ENCODE measurements around the gene SORCS3.

SORCS3 gene

DNA sequence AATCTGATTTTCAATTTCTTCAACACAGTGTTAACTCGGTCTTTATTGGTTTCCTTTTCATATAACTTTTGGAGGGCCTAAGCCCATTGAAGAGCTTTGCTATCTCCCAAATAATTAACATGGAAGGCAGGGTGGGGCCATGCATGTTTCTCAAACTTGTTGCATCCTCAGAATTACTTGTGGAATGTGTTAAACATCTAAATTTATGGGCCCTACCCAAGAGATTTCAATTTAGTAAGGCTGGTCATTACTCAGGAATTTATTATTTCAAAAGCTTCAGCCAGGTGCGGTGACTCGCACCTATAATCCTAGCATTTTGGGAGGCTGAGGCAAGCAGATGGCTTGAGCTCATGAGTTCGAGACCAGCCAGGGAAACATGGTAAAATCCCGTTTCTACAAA is 208.9 kb downstream of the SORCS3 start:
- DNase-seq (ENCODE audit: low read depth), result no peak

DNA sequence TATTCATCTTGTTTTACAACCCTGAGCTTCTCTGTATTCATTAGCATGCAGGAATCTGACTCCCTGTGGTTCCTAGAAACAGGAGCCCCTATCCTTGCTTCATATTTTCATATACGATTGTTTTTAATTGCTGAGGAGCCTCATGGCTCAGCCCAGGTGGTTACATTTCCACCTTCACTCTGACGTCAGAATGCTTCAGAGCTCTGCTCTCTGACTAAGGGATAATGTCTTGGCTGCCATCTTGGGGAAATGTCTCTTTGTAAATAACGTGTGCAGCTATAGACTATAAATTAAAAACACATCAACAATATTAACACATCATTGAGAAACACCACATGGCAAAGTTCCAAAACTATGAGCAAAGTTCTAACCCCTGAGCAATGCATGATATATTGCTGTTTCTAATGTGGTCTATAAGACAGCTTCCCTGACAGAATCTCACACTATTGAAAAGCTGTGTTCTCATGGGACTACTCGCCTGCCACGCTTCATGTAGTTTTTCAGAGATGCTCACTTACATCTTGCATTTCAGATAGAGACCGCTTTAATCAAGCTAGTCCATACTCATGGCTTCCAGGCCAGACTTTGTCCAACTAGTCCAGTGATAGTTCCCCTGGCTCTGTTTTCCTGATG is 227.0 kb downstream of the SORCS3 start:
- no peak for DNase-seq (ENCODE audit: low read depth)

DNA sequence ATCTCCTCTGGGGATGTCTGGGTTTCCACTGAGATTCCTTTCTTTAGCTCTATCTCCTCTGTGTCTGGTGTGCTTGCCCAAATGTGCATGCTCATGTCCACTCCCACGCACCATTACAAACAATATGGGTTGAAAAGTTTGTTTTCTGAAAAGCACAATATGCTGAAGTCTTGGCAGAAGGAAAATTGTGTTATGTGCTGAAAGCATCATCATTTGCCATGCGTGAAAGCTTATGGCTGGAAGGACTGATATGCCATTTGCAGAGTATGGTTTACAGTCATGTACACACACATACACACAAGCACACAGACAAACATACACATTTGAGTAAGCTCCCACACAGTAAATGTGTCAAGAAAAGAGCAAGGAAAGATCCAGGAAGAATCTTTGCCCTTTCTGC is 231.6 kb downstream of the SORCS3 start:
- no peak for DNase-seq (ENCODE audit: low read depth)

DNA sequence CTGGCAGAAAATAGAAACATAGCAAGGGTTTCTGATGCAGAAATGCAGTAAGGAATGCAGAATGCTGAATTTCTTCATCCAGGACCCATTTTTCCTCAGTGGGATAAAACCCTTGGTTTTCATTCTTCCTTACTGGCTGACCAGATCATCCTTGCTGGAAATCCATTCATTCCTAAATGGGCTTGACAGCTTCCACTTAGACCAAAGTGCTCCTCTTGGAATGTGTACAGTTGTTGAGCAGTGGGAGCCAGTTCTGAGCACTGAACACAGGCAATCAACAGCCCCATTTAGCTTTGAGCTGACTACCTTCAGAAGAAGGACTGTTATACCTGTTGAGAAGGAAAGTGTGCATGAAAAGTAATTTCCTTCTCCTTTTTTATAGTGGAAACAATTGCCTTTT is 232.1 kb downstream of the SORCS3 start:
- DNase-seq (ENCODE audit: low read depth), result no peak

DNA sequence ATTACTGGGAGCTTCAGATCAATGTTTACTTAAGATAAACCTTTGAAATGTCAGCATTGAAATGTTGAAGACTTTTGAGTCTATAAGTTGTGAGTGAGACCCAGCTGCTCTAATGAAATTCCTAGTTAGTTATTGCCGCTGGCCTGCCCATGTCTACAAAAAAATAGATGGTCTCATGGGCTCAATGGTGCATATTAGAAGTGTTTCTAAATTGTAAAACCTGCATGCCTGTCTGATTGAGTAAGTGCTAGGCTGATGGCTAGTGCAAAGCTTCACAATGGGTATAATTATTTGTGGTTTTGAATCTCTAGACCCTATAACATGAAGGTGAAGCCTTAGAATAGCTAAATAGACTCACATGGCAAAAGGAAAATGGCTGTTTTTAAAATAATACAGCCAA is 234.5 kb downstream of the SORCS3 start:
- no peak for DNase-seq (ENCODE audit: low read depth)

DNA sequence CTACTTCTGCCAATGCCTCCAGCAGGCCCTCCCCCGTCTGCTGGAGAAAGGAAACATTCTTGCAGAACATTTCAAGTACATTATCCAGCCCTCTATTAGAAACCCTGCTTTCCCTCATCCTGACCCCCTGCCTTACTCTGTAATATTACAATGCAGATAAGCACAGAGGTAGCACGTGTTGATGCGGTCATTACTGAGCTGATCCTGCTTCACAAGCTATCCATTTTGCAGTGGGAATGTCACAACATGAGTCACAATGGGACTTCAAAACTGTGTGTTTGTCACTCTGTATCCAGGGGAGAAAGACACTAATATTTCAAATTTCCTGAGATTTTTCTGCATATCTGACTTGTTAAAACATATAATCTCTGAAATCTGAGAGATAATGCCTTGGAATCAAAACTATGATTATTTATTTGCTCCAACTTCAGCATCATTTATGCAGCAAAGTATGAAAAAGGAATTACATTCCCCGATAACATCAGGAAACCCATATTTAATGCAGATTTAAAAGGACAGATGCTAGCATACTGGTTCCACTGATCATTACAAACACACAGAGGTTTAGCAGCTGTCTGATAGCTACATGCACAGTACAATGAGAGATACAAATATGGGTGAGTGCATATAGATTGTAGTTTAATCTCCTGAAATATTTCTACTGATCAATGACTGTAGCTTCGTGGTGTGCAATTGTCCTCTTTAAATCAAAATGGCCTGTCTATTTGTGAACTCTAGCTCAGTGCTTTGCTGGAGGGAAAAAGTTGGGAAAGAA is 239.7 kb downstream of the SORCS3 start:
- no peak for DNase-seq (ENCODE audit: low read depth)

DNA sequence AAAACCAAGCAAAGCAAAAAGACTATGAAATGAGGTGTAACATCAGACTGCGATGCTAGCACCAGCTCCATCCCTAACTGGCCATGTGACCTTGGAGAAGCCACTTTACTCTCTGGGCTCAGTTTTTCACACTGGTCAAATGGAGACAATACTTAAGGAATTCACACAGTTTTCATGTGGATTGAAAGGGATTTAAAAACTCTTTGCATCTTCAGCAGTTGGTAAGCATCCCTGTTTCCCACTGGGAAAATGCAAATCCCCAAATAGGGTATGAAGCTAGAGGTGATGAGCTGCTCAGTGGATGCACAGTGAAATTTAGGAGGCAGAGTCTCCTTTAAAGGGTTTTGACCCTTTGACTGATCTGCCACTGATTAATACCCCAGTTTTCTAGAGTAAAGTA is 240.7 kb downstream of the SORCS3 start:
- DNase-seq (ENCODE audit: low read depth), result no peak

DNA sequence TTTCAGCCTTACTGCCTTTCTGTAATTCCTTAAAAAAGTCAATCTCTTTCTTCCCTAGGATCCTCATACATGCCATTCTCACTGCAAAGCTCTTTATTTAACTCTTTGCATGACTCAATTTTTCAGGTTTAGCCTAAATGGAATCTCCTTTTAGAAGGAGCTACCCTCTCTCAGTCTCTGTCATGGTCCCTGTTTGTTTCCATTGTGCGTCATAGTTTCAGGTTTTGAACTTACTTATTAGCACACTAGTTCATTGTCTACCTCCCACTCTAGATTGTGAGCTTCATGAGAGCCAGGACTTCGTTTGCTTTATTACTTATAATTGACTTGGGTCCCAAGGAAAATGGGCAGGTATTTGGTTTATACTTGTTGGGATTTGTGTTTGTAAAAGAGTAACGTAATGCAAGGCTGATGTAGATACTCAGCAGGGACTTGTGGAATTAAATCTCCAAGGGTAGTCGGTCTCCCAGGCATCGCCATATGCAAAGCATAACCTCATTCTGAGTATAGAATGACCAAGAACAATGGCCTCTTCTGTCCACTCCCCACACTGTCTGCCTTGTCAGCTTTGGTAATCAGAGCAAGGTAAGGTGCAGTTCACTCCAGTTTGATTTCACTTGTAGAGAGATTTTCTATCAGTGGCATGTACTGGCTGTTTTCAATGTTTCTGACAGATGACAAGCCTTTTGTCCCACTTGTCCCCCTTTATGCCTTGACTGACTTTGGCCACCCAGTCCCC is 252.0 kb downstream of the SORCS3 start:
- no peak for DNase-seq (ENCODE audit: low read depth)

DNA sequence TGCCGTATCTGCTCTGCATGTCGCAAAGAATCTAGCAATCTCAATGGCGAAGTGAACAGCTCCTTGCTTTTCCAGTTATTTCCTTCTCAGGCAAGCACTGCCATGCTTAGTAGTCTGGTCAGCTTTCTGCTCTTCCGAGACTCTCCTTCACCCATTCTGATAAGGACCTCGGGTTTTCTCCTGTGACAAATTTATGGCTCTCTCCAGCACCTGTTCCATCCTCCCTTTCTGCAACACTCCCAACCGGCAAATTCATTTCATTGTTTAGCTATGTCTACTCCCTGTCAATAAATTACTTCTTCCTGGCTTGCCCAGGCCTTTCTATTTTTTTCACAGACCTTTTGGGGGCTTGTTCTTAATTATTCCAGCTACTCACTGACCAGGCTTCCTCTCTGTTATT is 252.6 kb downstream of the SORCS3 start:
- no peak for DNase-seq (ENCODE audit: low read depth)

DNA sequence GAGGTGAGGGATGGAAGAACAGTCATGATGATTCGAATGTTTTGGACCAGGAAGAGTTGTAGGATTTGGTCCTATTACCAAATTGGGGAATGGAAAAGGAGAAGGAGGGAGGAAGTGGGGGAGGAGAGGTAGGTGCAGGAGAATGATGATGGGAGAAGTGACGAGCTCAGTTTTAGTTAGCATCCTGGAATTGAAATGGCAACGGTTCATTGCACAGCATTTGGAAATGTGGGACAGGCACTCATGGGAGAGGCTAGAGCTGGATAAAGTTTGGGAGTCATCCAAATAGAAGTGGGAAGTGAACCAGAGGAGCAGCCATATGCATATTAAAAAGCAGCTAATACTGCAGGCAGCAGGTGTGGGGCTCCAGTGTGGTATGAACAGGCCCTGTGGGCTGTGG is 253.6 kb downstream of the SORCS3 start:
- no peak for DNase-seq (ENCODE audit: low read depth)

DNA sequence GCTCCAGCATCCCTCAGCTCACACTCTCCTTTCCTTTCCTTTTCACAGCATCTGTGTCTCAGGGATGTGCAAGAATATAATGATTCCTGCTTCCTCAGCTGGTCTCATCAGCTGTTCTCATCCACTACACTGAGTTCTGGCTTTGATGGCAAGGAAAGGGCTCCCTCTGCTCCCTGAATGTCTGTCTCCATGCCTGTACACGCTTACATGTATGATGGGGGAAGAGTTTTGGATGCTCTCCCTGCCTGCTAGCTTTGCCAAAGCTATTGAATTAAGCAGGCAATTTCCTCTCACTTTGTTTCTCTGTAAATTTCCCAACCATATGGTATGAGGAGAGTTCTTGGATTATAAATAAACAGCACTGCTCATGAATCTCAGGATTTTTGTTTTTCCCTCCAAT is 254.5 kb downstream of the SORCS3 start:
- DNase-seq (ENCODE audit: low read depth), result no peak

DNA sequence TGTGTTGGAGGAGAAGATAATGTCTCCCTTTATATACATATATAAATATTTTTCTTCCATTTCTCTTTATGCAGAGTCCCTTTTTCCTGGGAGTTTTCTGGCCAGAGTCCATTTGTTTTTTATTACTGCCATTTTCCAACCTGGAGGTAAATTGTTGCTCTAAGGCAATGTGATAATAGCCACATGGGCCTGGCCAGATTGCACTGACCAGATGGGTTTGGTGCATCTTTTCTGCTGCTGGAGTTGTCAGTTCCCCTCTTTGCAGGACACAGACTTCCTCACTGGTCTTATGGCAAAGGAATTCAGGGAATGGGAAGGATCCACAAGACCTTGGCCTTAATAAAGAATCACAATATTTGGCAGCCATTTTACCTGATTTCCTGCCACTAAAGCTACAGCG is 254.9 kb downstream of the SORCS3 start:
- DNase-seq (ENCODE audit: low read depth), result no peak

DNA sequence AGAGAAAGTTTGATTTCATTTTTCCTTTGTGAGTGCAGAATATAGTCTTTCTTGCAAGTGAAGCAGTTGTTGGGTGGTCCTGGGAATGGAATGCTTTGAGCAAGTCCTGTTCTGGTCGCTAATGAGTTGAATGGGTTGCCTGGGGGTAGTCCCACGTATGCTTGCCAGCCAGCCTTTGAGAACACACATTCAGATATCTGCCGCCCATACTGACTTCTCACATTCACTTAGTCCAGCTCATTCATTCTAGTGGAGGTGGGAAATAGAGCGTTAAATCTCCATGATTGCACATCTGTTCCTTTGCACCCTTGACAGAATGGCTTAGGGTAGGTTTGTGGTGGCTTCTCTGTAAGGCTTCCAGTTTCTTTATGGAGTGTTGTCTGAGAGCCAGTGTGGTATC is 256.6 kb downstream of the SORCS3 start:
- DNase-seq (ENCODE audit: low read depth), result no peak

DNA sequence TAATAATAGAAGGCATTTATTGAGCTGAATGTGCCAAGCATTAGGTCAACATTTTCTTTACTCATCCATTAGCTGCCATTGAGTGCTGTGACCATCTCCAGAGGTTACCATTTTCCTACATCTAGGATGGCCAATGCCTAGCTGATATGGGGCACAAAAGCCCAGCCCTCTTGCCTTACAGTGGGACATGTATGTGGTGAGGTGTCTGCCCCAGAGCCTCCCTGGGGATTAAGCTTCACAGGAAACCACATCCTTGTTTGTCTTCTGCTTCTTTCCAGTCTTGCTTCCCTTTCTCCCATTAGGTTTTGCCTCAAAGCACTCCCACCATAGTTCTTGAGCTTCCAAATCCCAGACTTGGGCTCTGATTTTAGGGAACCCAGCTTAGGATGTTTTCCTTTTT is 258.7 kb downstream of the SORCS3 start:
- no peak for DNase-seq (ENCODE audit: low read depth)

DNA sequence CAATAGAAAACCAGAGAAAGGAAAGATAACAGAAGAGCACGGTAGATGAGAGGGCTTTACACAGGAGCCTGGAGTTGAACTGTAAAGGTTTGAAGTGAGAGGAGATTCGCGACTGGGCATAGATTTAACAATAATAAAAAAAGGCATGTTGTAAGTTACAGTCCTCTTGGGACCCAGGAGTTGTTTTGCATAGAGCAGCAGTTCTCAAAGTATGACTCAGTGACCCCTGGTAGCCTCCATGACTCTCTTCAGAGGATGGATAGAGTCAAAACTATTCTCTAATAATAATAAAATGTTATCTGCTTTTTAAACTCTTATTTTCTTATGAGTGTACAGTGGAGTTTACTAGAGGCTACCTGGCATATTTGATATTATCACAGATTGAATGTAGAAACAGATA is 262.3 kb downstream of the SORCS3 start:
- DNase-seq (ENCODE audit: low read depth), result peak; percentile 4

DNA sequence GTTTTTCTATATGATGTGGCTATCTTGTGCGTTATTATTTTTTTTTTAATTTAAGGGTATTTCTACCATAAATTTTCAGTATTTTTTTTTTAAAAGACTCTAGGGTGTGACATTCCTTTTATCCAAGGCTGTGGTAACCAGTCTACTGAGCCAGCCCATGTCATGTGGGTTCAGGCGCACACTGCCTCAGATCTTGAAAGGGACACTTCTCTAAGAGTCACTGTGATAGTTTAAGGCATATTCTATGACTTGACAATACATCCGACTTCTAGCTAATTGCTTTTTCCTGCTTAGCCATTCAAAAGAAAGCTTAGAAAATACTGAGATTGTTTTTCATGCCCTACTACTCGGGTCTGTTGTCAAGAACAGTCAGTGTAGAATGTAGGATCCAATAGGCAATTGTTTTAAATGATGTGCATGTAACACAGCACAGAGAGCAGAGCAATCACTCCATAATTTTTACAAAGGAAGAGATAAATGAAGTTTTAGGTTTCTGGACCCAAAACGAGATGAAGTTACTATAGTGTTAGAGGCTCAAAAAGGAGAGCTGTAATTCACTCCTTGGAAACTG is 263.7 kb downstream of the SORCS3 start:
- DNase-seq (ENCODE audit: low read depth), result no peak

DNA sequence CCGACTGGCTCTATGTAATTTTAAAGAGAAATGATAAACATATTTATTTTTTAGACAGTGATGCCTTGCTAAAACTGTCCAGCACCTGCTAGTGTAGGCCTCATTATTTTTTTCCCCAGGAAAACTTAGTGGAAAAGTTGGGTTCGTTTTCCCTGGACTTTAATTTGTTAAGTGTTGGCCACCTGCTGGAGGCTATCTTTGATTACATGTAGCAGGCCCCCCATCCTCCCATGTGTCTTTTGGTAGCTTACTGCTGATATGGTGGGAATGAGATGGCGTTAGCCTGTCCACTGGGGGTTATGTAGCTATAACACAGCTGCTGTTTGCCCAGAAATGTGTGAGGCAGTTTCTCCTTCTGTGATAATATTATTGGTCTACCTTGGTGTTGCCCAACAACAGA is 265.0 kb downstream of the SORCS3 start:
- DNase-seq (ENCODE audit: low read depth), result no peak

DNA sequence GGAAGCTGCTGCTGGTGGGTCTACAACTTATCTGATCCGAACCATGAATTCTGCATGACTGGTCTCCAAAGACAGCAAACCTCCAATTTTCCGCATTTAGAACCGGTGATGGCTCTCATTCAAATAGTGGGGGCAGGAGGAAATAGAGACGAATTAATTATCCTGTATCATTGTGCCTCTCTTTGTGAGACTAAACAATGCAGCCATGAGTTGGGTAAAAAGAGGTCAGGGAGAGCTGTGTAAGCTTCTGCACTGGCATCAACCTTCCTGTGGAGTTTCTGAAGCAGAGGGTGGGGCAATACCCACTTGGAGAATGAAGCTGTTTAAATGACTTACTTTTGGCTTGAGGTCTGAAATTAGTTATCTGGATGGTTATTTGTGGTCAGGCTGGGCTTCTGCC is 266.4 kb downstream of the SORCS3 start:
- DNase-seq (ENCODE audit: low read depth), result no peak

DNA sequence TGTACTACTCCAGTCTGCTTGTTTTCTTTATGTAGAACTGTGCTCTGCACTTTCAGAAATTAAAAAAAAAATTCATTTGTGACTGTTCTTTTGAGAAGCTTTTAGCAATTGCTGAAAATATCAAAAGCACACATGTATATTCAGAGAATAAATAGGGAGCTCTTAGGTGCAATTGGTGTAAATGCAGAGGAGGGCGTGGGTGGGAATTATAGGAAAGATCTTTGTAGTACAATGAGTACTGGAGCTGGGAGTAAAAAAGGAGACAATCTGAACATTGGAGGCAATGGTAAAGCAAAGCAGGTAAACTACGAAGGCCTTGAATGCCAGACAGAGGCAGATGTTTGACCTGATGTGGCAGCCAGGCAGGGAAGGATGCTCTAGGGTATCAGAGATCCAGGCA is 267.5 kb downstream of the SORCS3 start:
- no peak for DNase-seq (ENCODE audit: low read depth)

DNA sequence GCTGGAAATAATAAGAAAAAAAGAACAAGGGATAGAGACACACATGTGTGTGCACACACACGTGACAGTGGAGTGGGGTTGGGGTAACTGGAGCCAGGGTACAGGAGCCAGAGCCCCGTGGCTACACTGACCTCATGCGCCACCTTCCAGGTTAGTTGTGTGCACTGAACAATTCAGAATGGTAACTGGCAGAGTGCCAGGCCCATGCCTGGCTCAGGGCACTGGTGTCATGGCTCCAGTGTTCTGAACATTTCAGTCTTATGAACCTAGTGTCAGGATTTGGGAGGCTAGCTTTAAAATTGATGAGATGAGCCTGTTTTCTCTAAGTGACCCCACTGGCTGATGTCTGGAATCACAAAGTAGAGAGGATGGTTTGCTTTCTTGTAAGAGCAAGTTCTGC is 269.6 kb downstream of the SORCS3 start:
- DNase-seq (ENCODE audit: low read depth), result no peak

DNA sequence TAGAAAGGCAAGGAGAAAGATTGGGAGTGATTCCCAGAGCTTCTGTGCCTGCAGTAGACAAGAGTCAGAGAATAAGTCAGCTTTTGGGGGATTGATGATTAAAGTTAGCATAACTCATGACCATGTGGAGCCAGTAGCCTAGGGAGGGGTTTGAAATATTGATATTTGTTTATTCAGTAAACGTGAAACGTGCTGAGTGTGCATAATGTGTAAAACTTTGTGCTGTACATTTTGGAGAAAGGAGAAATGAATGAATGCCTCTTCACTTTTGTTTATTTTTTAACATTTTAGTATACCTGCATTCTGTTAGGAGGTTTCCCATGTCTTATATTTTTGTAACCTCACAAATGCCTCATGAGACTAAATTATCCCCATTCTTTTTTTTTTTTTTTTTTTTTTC is 272.3 kb downstream of the SORCS3 start:
- no peak for DNase-seq (ENCODE audit: low read depth)

DNA sequence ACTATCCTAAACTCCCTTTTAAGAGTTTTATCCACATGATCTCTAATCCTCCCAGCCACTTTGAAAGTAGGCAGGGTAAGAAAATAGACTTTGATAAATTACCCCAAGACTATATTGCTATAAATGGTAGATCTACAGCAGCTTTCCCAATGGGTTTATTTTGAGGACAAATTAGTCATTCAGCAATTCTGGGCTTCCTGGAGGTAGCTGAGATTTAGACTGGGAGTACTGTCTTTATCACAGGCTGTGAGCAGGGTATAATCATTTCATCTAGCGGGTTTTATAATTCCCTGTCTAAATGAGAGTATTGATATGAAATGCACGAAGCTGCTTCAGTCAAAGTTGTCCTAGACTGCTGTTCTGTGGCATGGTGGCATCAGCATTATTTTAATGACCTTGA is 279.4 kb downstream of the SORCS3 start:
- no peak for DNase-seq (ENCODE audit: low read depth)

DNA sequence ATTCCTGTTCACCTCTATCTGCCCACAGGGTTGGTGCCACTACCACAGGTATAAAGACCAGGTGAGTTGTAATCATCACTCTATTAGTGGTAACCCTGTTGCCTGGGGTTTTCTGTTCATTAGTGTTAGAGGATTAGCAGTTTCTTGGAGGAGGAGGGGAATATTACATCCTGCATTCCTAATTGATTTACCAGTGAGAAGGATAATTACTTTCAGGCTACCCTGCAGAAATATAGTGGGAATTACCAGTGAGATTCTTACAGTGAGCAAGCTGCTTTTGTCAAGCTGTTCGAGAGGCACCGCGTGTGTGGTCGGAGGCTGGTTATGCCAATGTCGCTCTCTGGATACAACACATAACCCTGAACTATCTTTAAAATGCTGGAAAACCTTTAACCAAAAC is 280.7 kb downstream of the SORCS3 start:
- DNase-seq (ENCODE audit: low read depth), result no peak

Measured in fibroblast of the conjunctiva (primary cell).